Measurements from ENCODE around the gene CNTN4. TPM values are rescaled to one million over a fixed set of nuclear protein-coding genes. Genes with fewer than 3 reads are reported as not detected.

The CNTN4 gene
- total RNA-seq, 1 donor: under 0.01 TPM

DNA sequence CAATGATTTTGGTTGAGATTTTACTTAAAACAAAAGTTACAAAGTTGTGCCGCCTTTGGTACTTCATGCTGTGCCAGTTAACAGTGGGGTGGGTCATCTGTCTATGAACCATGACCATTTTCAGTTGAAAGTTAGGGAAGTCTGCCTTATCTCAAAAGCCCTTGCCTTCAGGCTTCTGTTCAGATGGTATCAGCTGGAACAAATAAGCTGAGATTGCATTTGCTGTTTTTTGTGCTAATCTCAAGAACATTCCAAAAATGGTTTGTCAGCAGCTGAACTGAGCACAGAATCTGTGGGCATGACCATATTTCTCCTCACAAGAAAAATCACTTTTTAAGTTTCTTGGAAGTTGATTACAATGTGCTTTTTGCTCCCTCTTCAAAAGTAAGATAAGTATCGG is 869.2 kb downstream of the CNTN4 start:
- Histone ChIP-seq H3K4me1 (ENCODE audit: insufficient read depth, low read length) (no peaks in the 10 kb centered on the region), H2AFZ (ENCODE audit: low read length) (no peak overlapping the region), H3K27ac (ENCODE audit: low read depth, low read length) (no peak overlapping the region), H4K20me1 (ENCODE audit: insufficient read depth, low read length) (no peaks in the 10 kb centered on the region), H3K36me3 (ENCODE audit: insufficient read depth, low read length) (no peaks in the 10 kb centered on the region), H3K9me3 (ENCODE audit: low read depth, low read length) (peaks cover 3% of the 10 kb centered on the region), H3K79me2 (ENCODE audit: insufficient read depth, low read length) (no peaks in the 10 kb centered on the region), H3K4me3 (ENCODE audit: insufficient read depth, low read length) (no peak overlapping the region), H3K4me2 (ENCODE audit: insufficient read depth, low read length) (no peak overlapping the region), H3K27me3 (ENCODE audit: insufficient read depth, low read length) (no peaks in the 10 kb centered on the region)
- no peak for DNase-seq (ENCODE audit: insufficient read length, low spot score, missing footprints)
- TF ChIP-seq, protein P1, sequence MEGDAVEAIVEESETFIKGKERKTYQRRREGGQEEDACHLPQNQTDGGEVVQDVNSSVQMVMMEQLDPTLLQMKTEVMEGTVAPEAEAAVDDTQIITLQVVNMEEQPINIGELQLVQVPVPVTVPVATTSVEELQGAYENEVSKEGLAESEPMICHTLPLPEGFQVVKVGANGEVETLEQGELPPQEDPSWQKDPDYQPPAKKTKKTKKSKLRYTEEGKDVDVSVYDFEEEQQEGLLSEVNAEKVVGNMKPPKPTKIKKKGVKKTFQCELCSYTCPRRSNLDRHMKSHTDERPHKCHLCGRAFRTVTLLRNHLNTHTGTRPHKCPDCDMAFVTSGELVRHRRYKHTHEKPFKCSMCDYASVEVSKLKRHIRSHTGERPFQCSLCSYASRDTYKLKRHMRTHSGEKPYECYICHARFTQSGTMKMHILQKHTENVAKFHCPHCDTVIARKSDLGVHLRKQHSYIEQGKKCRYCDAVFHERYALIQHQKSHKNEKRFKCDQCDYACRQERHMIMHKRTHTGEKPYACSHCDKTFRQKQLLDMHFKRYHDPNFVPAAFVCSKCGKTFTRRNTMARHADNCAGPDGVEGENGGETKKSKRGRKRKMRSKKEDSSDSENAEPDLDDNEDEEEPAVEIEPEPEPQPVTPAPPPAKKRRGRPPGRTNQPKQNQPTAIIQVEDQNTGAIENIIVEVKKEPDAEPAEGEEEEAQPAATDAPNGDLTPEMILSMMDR (IDR thresholded peaks at IDR 0.05; ENCODE audit: extremely low read depth, low read depth, low read length): no peak

DNA sequence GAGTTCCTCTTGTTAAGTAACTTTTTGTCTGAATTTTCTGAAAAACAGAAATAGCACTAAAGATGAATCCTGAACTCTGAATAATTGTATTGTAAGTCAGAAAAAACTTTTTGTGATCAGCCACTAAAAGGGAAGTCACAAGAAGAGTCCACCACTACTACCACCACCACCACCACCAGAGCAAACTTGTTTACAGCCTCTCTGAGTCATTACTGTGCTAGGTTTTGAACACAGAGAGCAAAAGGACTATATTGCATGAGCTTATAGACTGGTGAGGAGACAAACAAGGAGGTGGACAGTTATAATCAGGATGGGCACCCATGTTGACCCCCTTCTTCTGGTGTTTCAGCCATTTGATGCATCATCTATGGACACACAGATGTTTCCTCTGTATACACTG is 869.8 kb downstream of the CNTN4 start:
- H3K4me2 ChIP-seq (ENCODE audit: insufficient read depth, low read length): no peak overlapping the region

DNA sequence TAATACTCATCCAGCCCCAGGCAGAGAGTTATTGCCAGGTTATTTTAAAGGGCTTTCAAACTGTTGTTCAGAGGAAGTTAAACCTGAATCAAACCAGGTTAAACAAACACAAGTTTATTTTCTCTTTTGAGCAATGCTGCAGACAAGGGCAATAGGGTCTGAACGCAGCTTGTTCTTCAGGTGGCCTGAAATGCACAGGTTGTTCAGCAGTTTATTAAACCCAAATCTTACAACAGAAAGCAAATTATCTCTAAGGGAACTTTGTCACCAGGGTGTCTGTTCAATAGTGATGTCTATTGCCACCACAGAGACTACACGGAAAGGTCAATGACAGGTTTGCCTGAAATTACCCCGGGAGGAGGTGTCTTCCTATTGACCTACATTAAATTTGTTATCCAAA is 877.5 kb downstream of the CNTN4 start:
- Histone ChIP-seq H3K79me2 (ENCODE audit: insufficient read depth, low read length) (no peaks in the 10 kb centered on the region), H3K9me3 (ENCODE audit: low read depth, low read length) (no peaks in the 10 kb centered on the region), H4K20me1 (ENCODE audit: insufficient read depth, low read length) (no peaks in the 10 kb centered on the region), H3K4me2 (ENCODE audit: insufficient read depth, low read length) (no peak overlapping the region), H2AFZ (ENCODE audit: low read length) (no peak overlapping the region), H3K4me3 (ENCODE audit: insufficient read depth, low read length) (no peak overlapping the region), H3K4me1 (ENCODE audit: insufficient read depth, low read length) (no peaks in the 10 kb centered on the region), H3K27ac (ENCODE audit: low read depth, low read length) (no peak overlapping the region), H3K36me3 (ENCODE audit: insufficient read depth, low read length) (no peaks in the 10 kb centered on the region), H3K27me3 (ENCODE audit: insufficient read depth, low read length) (no peaks in the 10 kb centered on the region)
- no peak for DNase-seq (ENCODE audit: insufficient read length, low spot score, missing footprints)
- TF ChIP-seq, protein P1 (IDR thresholded peaks at IDR 0.05; ENCODE audit: extremely low read depth, low read depth, low read length): no peak

More for the DNA sequence above, 869.8 kb downstream of the CNTN4 start:
- no peak for DNase-seq (ENCODE audit: insufficient read length, low spot score, missing footprints)
- no peaks in the 10 kb centered on the region for H3K36me3 ChIP-seq (ENCODE audit: insufficient read depth, low read length)
- H3K79me2 ChIP-seq (ENCODE audit: insufficient read depth, low read length): no peaks in the 10 kb centered on the region
- no peaks in the 10 kb centered on the region for H4K20me1 ChIP-seq (ENCODE audit: insufficient read depth, low read length)
- H3K27ac ChIP-seq (ENCODE audit: low read depth, low read length): no peak overlapping the region
- TF ChIP-seq, protein P1 (IDR thresholded peaks at IDR 0.05; ENCODE audit: extremely low read depth, low read depth, low read length): no peak
- H3K27me3 ChIP-seq (ENCODE audit: insufficient read depth, low read length): no peaks in the 10 kb centered on the region
- no peak overlapping the region for H2AFZ ChIP-seq (ENCODE audit: low read length)
- peaks cover 3% of the 10 kb centered on the region for H3K9me3 ChIP-seq (ENCODE audit: low read depth, low read length)
- H3K4me3 ChIP-seq (ENCODE audit: insufficient read depth, low read length): no peak overlapping the region
- no peaks in the 10 kb centered on the region for H3K4me1 ChIP-seq (ENCODE audit: insufficient read depth, low read length)

DNA sequence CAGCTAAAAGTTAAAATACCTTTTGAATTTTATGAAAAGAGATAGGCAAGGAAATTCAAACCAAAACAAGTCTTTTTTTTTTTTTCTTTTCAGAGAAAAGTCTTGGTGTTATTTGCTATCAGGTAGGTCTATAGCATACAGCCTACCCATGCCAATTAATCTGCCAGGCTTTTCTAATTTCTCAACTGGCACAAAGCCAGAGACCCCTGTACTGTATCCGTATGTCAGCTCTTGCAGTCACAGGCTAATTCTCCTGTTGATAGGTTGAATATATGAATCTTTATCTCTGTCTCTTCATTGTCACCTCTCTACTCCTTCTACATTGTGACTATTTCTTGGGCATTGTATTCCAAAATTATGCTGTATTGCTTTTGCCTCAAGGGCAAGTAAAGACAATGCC is 878.1 kb downstream of the CNTN4 start:
- Histone ChIP-seq H3K4me1 (ENCODE audit: insufficient read depth, low read length) (no peaks in the 10 kb centered on the region), H3K36me3 (ENCODE audit: insufficient read depth, low read length) (no peaks in the 10 kb centered on the region), H2AFZ (ENCODE audit: low read length) (no peak overlapping the region), H3K9me3 (ENCODE audit: low read depth, low read length) (no peaks in the 10 kb centered on the region), H3K27me3 (ENCODE audit: insufficient read depth, low read length) (no peaks in the 10 kb centered on the region), H3K79me2 (ENCODE audit: insufficient read depth, low read length) (no peaks in the 10 kb centered on the region), H3K4me2 (ENCODE audit: insufficient read depth, low read length) (no peak overlapping the region), H3K4me3 (ENCODE audit: insufficient read depth, low read length) (no peak overlapping the region), H3K27ac (ENCODE audit: low read depth, low read length) (no peak overlapping the region), H4K20me1 (ENCODE audit: insufficient read depth, low read length) (no peaks in the 10 kb centered on the region)
- no peak for DNase-seq (ENCODE audit: insufficient read length, low spot score, missing footprints)
- TF ChIP-seq, protein P1 (IDR thresholded peaks at IDR 0.05; ENCODE audit: extremely low read depth, low read depth, low read length): no peak

Measured in osteoblast (primary cell).